Pancreas (tissue), 10 donors: ENCODE data around the gene DNAJB6. TPM values are rescaled to one million over a fixed set of nuclear protein-coding genes. Genes with fewer than 3 reads are reported as not detected.

Experiments used
- ATAC-seq, 4 donors: fragments of 200-7000 bp; cut with Tn5 transposase; one replicate each; pipeline versions ENCODE4 v1.8.0 to v1.9.1; 2020; ENCODE audit warnings: mild to moderate bottlenecking in 4 of 4, moderate library complexity in 4 of 4
- DNase-seq, 6 donors: peaks; one replicate each; pipeline ENCODE4 v3.0.0-alpha.2; 2020
- FAIRE-seq: peaks from 2 replicates; lab custom pipeline; 2012; peaks lifted over from hg19 to GRCh38; lab: Jason Lieb, UNC
- H3K27ac ChIP-seq, 4 donors: fragments of 200-600 bp; sonication (generic); 1 replicate in 3 of 4; 2 replicates in 1 of 4; pipeline versions ENCODE4 v1.5.0 to v1.8.0; 2020
- H3K27me3 ChIP-seq, 4 donors: fragments of 200-600 bp; one replicate each; pipeline ENCODE4 v1.8.0; 2021
- H3K36me3 ChIP-seq, 3 donors: fragments of 200-600 bp; sonication (generic) in 1 of 3; one replicate each; pipeline versions ENCODE4 v1.5.0 to v1.8.0; 2020 to 2021
- H3K4me1 ChIP-seq, 3 donors: fragments of 200-600 bp; one replicate each; pipeline ENCODE4 v1.8.0; 2021
- H3K4me3 ChIP-seq, 4 donors: fragments of 200-600 bp; sonication (generic) in 2 of 4; one replicate each; pipeline versions ENCODE4 v1.5.0 to v1.8.0; 2020 to 2021
- H3K9me3 ChIP-seq, 4 donors: fragments of 200-600 bp; one replicate each; pipeline ENCODE4 v1.8.0; 2021
- WGBS, 2 donors: extraction: QIAGEN DNeasy Blood & Tissue Kit; methylation state at CpG; one replicate each; pipeline ENCODE4 v1.1.7; 2013; 5-methylcytosine and 5-hydroxymethylcytosine counted together
- intact Hi-C, 3 donors: fragments of 100-400 bp; cut with DNase I; formaldehyde crosslinking; loops; one replicate each; pipeline versions ENCODE4 v1.11.1 to v1.14.2; 2022
- polyA plus RNA-seq, 2 donors: library from polyadenylated mRNA; stranded (reverse); fragments of 200-250 nt; gene quantifications; one replicate each; pipeline ENCODE4 v1.2.3, GENCODE V29; 2013
- total RNA-seq, 6 donors: library from RNA; stranded (reverse); fragmentation: NEBNext Ultra II Directional in 4 of 6; extraction: Animal tissue kit (Norgen Biotek cat#: 25700) in 4 of 6; gene quantifications; one replicate each; pipeline versions ENCODE4 v1.2.1 to v1.2.4, GENCODE V29; 2021 to 2023
- TF ChIP-seq, protein P1 (sequence below), 4 donors: fragments of 200-600 bp; sonication (generic) in 3 of 4; IDR thresholded peaks; one replicate each; pipeline versions ENCODE4 v1.5.0 to v1.8.0; 2021; ENCODE audit warnings: antibody characterized with exemption in 4 of 4
- donor health status: healthy with polysubstance abuse.
- donor health status: DM: no; HTN: no; CAD: no; lungs with moderate emphysema.
- donor health status: DM: no; HTN: no; CAD: no.
- donor health status: control.
- donor health status: control.
- donor health status: Bipolar disorder and iron deficiency.
- donor health status: DM: yes; HTN: yes; CAD: no.
- donor health status: DM: no; HTN: no; CAD: no.
- donor health status: DM: no; HTN: no; CAD: no.
- donor health status: DM: yes; HTN: yes; CAD: no.

Gene DNAJB6
- total and polyA plus RNA-seq, 8 donors = 23.0 to 49.4 (median 32.6) TPM

DNA sequence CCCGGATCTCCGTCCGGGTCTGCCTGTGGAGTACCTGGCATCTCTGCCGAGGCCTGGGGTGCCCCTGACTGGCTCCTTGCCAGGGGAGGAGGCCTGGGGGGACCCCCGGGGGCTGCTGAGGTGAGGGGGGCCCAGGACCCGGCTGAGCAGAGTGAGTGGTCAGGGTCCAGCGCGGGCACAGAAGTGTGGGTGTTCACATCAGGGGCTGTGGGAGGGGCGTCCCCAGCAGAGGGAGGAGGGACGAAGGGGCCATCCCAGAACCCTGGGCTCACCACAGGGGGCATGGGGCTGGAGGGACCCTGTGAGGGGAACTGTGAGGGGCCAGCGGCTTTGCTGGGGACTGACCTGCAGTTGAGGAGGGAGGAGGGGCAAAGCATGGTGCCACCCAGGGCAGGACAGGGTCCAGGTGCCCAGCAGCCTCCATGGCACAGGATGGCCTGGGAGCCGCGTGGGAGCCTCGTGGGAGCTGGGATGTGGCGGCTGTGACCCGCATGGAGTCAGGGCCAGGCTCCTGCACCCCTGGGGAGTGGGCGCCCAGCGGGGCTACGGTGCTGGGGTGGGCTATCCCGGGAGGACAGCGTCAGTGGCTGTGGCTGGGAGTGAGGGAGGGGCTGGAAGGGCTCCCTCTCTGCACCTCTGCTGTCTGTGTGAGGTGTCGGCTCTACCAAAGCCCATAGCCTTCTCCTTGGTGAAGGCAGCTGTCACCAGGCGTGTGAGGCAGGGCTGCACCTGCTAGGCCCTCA lies 91.2 kb downstream of the DNAJB6 start:
- ATAC-seq (no peak), DNase-seq (peak in 1 of 6 donors; percentile 55), FAIRE-seq (no peak)
- Histone ChIP-seq H3K9me3 (no peaks in the 10 kb centered on the region), H3K27ac (no peak overlapping the region), H3K36me3 (no peaks in the 10 kb centered on the region), H3K4me3 (no peak overlapping the region), H3K27me3 (no peaks in the 10 kb centered on the region), H3K4me1 (no peaks in the 10 kb centered on the region)
- TF ChIP-seq, protein P1, sequence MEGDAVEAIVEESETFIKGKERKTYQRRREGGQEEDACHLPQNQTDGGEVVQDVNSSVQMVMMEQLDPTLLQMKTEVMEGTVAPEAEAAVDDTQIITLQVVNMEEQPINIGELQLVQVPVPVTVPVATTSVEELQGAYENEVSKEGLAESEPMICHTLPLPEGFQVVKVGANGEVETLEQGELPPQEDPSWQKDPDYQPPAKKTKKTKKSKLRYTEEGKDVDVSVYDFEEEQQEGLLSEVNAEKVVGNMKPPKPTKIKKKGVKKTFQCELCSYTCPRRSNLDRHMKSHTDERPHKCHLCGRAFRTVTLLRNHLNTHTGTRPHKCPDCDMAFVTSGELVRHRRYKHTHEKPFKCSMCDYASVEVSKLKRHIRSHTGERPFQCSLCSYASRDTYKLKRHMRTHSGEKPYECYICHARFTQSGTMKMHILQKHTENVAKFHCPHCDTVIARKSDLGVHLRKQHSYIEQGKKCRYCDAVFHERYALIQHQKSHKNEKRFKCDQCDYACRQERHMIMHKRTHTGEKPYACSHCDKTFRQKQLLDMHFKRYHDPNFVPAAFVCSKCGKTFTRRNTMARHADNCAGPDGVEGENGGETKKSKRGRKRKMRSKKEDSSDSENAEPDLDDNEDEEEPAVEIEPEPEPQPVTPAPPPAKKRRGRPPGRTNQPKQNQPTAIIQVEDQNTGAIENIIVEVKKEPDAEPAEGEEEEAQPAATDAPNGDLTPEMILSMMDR (IDR thresholded peaks at IDR 0.05) = no peak
- WGBS, 2 donors = 80 to 89% methylated on average over 22 to 23 of the region's 23 CpGs
- intact Hi-C loops = no loop called here

DNA sequence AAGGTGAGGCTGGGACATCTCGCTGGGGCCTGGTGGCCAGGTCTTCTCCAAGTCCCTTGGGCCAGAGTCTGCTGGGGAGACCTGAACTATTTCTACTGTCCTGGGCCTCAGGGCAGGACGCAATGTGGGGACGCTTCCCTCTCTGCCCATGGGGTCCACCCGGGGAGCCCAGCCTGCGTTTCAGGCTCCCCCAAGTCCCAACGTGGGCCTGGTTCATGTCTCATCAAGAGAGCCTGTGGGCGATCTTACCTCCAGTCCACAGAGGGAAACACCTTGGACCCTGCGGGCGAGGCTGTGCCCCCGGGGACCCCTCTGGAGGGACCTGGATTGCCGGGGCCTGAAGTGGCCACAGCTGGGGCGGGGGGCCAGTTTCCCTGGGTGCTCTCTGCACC lies 91.7 kb downstream of the DNAJB6 start:
- H3K4me1 ChIP-seq = no peaks in the 10 kb centered on the region
- intact Hi-C loops = no loop called here
- DNase-seq = peak in 1 of 6 donors; percentile 39
- H3K9me3 ChIP-seq = no peaks in the 10 kb centered on the region
- no peak for ATAC-seq
- no peaks in the 10 kb centered on the region for H3K27me3 ChIP-seq
- 82% methylated on average over 12 of the region's 12 CpGs for whole genome bisulfite sequencing, 2 donors
- H3K4me3 ChIP-seq = no peak overlapping the region
- H3K27ac ChIP-seq = no peak overlapping the region
- TF ChIP-seq, protein P1 (IDR thresholded peaks at IDR 0.05) = no peak
- no peaks in the 10 kb centered on the region for H3K36me3 ChIP-seq
- no peak for FAIRE-seq

DNA sequence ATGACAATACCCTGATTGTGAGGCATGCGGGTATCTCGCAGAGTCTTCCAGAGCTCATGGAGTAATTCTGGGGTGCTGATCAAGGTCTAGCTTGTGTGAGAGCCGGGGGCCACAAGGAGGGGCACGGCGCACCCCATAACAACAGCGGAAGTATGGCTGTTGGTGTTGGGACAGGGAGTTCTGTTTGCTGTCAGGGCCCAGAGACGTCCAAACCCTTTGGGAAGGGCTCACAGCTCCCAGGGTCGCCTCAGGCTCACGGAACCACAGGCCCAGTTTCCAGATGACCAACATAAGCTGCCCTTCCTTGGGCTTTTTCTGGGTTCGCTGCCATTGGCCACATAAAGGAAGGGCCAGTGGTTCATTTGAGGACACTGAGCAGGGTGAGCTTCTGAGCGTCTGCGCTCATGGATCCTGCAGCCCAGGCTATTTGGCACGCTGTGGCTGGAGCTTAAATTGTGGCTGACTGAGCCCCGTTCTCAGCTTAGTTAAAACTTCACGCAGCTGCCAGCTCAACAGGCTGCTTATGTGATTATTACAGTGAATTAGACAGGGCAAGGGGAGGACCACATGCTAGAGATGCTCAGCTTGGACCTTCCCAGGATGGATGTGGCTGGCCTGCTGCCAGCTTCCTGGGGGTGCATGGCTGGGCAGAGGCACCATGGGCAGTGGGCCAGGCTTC lies 92.3 kb downstream of the DNAJB6 start:
- Histone ChIP-seq H3K27ac (no peak overlapping the region), H3K4me3 (no peak overlapping the region), H3K4me1 (no peaks in the 10 kb centered on the region), H3K9me3 (no peaks in the 10 kb centered on the region), H3K27me3 (no peaks in the 10 kb centered on the region), H3K36me3 (no peaks in the 10 kb centered on the region)
- intact Hi-C loops = no loop called here
- 76 to 82% methylated on average over 15 of the region's 15 CpGs for WGBS, 2 donors
- DNase-seq = peak in 1 of 6 donors; percentile 47
- TF ChIP-seq, protein P1 (IDR thresholded peaks at IDR 0.05) = no peak
- ATAC-seq = no peak
- no peak for FAIRE-seq

DNA sequence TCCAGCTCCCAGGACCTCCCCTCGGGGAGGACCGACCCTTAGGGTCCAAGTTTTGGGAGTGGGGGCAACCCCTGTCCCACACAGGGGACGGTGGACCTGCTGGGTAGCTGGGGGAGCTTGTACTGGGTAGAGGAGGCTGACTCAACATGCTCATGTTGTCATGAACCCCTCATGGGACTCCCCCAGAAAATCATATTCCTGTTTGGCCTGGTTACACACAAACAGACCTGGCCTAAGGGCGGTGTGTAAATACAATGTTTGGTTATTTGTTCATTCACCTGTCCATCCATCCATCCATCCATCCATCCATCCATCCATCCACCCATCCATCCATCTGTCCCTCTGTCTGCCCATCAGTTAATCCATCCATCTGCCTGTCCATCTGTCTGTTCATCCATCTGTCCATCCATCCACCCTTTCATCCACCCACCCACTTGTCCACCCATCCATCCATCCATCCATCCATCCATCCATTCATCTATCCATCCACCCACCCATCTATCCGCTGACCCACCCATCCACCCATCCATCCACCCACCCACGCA lies 92.9 kb downstream of the DNAJB6 start:
- Histone ChIP-seq H3K9me3 (no peaks in the 10 kb centered on the region), H3K4me1 (no peaks in the 10 kb centered on the region), H3K4me3 (no peak overlapping the region), H3K27me3 (no peaks in the 10 kb centered on the region), H3K36me3 (no peaks in the 10 kb centered on the region), H3K27ac (no peak overlapping the region)
- TF ChIP-seq, protein P1 (IDR thresholded peaks at IDR 0.05) = no peak
- peak in 1 of 6 donors; percentile 4 for DNase-seq
- WGBS, 2 donors = 81 to 84% methylated on average over 6 of the region's 6 CpGs
- no peak for FAIRE-seq
- intact Hi-C loops = loop anchor here in 1 of 3 donors (10.0 kb wide), 1 partner anchor 445 kb away; no protein-coding TSS in a partner anchor
- no peak for ATAC-seq
